GM21367 (cell line): ENCODE data around the gene ARHGAP8.
"Not testable (repeated sequence)": the region's sequence is repeated elsewhere in the genome, so short reads cannot be mapped to it uniquely, and the experiment has no call there.

Experiments used
- ATAC-seq: cut with Tn5 transposase; IDR thresholded peaks from one replicate; pipeline ENCODE4 v1.9.1; 2021; ENCODE audit not compliant: unreplicated experiment

ARHGAP8 gene

DNA sequence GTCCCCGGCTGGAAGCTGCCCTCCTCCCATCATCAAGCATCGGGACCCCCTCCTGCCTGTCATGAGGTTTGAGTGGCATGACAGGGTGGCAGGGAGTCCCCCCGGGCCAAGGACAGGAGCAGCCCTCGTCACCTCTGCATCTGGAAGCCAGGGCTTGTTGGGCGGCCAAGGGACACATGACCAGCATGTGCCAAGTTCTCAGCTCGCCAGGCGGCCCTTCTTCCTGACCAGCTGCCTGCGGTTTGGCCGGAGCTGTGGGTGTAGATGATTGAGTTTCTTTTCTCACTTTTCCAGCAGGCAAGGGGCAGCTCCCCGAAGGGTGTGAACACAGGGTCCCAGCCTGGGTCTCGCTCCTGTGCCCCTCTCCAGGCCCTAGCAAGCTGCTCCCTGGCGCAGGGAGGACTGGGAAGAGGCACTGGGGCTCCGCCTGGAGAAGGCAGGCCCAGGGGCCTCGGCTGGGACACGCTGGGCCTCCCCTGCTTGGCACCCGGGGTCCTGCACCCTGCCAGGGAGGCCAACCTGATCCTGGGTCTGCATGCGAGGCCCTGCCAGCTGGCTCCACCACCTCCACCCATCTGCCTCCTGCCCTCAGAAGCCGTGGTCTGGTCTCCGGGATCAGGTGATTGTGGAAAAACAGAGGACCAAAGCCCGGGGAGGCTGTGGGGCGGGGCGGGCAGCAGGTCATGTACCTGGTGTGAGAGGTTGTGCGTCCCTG is 13.4 kb downstream of the ARHGAP8 start:
- no peak for ATAC-seq

DNA sequence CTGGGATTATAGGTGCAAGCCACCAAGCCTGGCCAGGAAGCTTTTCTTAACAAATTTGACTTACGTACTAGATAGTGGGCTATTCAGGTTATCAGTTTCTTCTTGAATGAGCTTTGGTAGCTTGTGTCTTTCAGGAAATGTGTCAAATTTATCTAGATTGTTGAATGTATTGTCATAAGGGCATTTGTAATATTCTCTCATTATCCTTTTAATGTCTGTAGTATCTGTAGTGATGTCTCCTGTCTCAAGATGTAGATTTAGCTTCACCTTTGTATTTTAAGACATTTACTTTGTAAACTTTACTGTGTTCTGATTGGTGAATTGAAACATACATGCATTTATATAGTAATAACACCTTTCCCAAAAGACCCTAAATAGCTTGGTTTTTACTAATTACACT is 20.7 kb downstream of the ARHGAP8 start:
- no peak for ATAC-seq

DNA sequence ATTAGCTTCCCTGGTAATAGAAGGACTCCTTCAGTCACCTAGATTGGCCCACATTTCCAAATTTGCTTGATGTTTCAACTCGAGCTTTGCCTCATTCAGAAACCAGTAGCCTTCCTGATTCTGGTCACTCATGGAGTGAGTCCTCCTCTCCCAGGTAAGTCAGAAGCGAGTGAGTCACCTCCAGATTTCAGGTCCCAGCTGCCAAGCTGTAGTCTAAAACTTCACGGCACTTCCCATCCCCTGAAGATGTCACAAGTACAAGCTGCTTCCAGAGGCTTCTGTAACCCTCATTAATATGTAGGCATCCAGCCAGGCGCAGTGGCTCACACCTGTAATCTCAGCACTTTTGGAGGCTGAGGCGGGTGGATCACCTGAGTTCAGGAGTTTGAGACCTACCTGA is 23.5 kb downstream of the ARHGAP8 start:
- ATAC-seq = no peak

DNA sequence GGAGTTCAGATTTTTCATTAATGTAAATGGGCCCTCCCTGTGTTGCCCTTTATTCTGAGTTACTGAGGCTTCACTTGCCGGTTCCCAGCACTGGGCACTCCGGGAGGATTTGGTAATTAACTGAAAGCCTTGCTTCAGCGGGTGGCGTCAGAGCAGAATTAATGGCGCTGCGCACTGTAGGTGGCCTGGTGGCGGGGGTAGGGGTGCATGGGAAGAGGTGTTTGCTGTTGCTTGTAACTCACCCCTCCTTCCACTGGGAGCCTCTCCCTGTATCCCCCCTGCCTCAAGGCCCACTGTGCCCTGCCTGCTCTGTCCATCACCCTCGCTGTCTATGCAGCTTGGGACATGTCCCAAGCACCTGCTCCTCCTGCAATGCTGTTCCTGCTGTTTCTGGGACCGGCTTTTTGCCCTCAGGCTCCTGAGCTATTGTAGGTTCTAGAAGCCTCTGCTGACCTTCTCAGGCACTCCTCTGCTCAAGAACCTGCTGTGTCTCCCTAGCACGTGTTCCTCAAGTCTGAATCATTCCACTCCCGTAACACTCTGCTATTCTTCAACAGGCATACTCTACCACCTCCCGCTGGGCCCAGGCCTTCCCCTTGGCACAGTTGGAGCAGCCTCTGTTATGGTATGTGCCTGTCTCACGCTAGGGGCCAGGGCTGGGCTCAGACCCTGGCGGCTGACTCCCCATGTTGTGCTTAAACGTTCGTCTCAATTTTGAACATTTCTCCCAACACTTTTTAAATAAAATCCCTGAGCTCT is 24.4 kb downstream of the ARHGAP8 start:
- no peak for ATAC-seq

DNA sequence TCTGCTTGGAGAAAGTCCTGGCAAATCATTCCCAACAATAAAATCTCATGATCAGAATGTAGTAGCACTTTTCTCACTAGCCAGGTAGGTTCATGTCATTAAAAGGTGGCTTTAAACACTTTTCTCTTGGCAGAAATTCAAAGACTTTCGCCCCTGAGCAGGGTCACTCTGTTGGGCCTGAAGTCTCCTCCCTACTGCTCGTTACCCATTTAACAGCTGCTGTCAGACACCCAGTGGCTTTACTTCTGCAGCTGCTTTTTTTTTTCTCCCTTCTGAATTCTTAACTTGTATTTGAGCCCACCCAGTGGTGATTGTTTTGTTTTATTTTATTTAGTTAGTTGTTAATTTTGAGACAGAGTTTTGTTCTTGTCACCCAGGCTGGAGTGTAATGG is 25.0 kb downstream of the ARHGAP8 start:
- ATAC-seq = no peak

DNA sequence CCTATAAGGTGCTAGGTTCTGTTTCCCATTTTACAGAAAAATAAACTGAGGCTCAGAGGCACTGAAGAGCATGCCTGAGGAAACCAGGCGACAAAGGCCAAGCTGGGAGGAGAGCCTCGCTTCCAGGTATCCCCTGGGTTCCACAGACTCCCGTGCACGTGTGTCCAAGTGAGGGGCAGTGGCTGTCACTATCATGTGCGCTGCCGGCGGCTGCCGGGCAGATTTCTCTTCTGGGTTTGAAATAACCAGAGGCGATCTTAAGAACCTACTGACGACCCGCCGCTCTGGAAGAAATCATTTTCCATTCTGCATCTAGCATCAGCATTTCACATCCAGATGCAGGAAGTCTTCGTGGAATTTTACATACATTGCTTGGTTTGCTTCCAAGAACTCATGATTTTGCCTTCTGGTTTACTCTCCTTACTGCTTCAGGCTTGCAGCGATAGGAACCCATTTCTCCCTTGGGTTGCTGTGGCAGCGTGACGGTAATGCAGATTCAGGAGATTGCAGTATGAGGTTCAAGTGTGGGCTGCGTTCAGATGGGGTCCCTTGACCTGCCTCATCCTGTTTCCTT is 28.6 kb downstream of the ARHGAP8 start:
- ATAC-seq = no peak

DNA sequence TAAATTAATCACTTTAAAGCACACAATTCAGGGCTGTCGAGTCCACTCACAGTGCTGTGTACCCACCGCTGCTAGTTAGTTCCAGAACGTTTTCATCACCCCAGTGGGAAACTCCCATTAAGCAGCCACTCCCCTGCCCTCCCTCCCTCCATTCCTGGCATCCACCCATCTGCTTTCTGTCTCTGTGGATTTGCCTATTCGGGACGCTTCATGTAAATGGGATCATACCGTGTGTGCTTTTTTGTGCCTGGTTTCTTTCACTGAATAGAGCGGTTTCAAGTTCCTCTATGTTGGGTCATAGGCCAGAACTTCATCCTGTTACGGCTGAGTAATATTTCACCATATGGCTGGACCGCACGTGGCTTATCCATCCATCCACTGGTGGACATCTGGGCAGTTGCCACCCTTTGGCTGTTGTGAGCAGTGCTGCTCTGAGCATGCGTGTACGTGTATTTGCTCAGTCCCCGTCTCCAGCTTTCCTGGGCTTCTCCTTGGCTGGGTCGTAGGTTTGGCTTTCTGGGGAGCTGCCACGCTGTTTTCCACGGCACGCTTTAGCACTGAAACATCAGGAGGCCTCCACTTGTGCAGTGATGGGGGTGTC is 30.1 kb downstream of the ARHGAP8 start:
- no peak for ATAC-seq

DNA sequence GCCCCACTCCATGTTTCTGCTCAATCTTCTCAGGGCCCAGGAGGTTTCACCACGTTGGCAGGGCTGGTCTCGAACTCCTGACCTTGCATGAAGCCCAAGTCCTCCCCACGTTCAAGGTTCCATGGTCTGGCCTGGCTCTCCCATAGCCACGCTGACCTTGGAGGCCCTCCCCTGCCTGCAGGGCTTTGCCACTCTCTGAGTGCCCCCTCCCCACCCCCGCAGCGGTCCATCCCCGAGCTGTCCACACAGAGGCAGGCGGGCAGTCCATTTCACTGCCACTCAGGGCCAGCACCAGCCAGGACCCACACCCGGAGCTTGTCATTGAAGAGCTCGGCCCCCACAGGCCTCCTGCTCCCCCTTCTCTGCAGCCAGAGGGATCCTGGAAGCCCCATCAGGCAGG is 30.7 kb downstream of the ARHGAP8 start:
- ATAC-seq = no peak

DNA sequence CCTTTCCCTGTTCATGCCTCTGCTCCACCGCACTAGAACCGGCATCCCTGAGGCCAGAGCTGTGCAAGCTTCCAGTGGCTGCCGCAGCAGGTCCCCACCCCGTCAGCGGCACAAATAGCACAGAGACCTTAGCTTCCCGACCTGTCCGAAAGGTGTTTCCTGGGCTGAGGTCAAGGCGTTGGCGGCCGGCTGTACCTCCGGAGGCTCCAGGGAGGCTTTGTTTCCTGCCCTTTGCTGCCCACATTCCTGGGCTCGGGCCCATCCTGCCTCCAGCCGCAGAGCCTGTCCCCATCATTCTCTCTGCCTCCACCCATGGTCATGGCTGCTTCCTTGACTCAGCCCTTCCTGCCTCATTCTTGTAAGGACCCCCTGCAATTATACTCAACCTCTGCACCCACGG is 31.2 kb downstream of the ARHGAP8 start:
- no peak for ATAC-seq

DNA sequence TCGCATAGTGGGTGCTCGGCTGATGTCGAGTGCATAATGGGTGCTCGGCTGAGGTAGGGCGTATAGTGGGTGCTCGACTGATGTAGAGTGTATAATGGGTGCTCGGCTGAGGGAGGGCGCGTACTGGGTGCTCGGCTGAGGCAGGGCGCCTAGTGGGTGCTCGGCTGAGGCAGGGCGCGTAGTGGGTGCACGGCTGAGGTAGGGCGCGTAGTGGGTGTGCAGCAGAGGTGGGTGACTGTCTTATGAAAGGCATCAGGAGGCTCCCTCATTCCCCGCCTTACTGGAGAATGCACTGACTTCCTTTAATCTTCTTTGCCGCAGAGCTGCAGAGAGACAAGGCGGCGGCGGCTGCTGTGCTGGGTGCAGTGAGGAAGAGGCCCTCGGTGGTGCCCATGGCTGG is 33.8 kb downstream of the ARHGAP8 start:
- ATAC-seq = no peak

DNA sequence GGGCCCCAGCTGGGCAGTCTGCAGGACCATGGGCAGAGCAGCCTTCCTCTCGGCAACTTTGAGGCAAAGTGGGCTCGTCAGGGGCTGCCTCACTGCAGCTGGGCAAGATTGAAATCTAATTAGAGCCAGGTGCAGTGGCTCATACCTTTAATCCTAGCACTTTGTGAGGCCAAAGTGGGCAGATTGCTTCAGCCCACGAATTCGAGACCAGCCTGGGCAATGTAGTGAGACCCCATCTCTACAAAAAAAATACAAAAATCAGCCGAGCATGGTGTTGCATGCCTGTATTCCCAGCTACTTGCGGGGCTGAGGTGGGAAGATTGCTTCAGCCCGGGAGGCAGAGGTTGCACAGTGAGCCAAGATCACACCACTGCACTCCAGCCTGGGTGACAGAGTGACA is 34.2 kb downstream of the ARHGAP8 start:
- no peak for ATAC-seq

DNA sequence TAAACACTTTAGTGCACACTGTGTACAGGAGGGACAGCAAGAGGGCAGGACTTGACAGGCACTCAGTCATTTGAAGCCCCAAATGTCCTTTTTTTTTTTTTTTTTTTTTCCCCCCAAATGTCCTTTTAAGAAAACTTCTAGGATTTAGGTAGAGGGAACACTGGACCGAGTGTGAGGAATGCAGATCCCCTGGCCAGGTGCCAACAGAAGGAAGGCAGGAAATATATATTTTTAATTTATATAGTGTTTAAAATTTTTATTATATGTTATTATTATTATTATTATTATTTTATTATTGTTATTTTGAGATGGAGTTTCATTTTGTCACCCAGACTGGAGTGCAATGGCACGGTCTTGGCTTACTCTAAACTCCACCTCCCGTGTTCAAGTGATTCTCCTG is 35.5 kb downstream of the ARHGAP8 start:
- no peak for ATAC-seq

DNA sequence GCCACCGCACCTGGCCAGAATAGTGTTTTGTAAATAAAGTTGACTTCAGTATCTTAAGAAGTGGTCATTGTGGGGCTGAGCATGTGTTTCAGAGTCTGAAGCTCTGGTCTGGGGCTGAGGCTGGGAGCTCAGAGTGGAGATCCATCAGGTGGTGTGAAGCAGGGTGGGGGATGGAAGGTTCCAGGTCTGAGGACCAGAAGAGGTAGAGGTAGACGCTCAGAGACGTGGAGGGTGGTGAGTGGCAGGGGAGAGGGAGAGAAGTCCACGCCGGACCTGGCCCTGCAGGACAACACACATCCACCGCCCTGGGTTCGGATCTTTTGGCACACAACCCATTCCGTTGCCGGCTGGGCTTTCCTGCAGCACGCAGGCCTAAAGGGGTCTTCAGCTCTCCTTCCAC is 40.7 kb downstream of the ARHGAP8 start:
- no peak for ATAC-seq

DNA sequence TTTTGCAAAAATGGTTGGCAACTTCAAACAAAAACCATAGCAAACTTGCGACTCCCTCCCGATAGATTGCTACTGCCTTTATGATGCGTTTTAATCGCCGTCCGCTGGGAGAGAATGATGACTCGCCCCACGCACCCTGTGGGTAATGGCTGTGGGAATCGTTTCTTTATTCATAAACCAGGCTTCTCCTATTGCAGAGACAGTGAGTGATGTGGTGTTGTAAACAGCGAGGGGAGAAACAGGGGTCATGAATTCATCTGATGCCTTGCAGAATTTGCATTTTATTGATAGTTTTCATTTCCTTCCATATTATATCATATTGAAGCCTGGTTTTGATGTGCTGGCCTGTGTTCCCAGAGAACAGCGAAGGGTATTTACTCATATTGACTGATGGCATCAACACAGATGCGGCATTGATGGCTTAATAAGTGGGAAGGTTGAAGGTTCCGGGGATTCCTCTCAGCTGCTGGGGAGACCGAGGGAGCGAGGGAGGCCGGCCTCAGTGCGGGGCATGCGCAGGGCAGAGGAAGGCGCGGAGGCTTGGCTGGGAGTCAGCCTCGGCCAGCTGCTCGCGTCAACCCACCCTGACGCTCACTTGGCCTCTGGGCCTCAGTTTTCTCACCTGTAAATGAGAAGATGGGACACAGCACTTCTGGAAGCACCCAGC is 41.3 kb downstream of the ARHGAP8 start:
- no peak for ATAC-seq

DNA sequence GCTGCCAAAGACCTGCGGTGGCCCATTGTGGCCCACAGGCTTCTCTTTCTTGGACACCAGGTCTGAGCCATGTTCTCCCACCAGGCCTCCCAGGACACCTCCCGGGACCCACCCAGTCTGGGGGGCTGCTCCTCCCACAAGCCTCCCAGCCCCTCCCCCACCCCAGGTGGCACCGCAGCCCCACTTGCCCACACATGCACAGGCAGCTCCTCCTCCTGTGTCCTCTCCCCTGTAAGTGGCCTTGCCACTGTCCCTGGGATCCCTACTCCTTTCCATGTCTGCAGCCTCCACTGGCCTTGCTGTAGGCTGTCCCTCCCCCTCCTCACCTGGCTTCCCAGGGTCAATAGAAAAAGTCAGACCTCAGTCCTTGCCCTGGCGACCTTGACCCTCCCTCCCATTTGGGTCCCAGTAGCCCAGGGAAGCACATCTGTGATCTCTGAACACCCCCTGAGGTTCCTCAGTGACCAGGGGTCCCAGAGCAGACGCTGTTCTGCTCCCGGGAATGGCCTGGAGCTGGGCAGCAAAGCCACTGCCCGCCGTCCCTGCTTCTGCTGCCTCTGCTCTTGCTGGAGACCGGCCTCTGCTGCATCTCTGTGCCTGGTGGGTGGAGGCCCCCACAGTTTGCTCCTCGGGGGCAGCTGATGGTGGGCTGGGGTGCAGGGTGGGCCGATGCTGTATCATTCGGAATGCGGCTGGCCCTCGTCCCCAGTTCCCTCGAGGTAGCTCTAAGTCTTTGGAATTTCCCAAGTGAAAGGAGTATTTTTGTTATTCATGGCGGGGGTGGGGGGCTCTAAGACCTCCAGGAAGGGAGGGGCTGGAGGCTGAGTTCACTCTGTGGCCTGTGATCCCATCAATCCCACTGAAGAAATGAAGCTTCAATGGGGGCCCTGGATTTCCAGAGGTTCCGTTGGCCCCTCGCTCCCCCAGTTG is 43.6 kb downstream of the ARHGAP8 start:
- no peak for ATAC-seq

DNA sequence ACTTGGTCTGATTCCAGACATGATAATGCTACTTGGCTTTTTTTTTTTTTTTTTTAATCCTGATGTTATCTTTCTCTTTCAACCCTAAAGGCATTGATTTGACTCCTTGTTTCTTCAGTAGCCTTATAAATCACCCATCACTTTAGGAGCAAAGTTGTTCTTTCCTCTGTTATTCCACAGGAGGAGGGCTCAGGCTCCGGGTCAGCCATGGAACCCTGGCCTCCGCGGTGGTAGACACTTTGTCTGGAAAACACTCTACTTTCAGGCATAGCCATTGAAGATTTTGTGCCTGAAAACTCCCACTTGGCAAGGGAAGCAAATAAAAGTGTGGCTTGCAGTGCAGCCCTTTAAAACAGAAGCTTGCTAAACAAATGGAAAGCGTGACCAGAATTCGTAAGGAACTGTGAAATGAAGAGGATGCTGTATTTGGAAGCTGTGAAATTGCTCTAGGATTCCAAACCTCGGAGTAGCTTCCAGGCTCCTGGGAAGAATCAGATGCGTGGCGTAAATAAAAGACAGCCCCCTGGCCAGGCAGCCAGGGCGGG is 44.9 kb downstream of the ARHGAP8 start:
- no peak for ATAC-seq

DNA sequence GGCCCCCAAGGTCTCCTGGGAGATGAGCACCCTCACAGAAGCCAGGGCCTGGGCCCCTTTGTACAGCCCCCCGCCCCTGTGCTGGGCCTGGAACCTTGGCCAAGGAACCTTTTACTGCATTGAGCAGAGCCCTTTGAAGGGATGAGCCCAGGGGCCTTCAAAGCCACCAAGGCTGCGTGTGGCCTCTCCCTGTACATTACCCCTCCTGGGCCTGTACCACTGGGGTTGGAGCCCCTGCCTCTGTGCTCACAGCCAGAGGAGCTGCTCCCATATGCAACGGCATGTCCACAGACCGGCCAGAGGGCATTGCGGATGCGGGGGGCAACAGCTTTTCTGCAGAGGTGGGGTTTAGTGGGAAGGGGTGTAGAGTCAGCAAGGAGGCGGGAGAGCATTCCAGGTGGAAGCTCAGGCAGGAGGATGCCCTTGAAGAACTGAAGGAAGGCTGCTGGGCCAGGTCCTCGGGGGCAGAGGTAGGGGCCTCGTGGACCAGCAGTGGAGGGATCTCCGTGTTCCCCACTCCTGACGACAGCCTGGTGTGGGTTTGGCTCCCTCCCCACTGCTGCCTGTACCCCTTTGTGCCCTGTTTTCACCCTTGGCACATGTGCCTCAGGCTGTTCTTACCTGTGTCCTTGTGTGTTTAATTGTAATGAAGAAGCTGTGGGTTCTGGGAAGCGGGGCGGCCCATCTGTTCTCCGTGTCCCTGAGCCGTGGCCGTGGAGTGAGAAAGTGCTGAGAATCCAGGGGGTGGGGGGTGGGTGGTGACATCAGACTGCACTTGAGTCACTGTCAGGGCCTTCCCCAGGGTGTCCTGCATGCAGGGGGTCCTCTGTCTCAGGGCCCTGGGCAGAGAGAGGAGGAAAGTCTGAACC is 46.9 kb downstream of the ARHGAP8 start:
- no peak for ATAC-seq

DNA sequence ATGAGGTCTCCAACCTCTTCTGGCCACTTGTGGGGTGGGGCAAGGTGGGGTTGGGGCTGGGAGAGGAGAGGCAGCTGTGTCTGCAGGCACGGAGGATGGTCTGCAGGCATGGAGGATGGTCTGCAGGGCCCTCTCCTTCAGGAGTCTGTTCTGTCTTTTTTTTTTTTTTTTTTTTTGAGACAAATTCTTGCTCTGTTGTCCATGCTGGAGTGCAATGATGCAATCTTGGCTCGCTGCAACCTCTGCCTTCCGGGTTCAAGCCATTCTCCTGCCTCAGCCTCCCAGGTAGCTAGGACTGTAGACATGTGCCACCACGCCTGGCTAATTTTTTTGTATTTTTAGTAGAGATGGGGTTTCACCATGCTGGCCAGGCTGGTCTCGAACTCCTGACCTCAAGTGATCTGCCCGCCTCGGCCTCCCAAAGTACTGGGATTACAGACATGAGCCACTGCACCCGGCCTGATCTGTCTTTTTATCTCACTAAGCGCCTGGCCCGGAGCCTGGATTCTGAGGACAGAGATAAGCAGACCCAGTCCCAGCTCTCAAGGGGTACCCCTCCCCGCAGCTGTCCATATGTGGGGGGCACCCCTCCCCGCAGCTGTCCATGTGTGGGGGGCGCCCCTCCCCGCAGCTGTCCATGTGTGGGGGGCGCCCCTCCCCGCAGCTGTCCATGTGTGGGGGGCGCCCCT is 47.7 kb downstream of the ARHGAP8 start:
- not testable (repeated sequence) for ATAC-seq

DNA sequence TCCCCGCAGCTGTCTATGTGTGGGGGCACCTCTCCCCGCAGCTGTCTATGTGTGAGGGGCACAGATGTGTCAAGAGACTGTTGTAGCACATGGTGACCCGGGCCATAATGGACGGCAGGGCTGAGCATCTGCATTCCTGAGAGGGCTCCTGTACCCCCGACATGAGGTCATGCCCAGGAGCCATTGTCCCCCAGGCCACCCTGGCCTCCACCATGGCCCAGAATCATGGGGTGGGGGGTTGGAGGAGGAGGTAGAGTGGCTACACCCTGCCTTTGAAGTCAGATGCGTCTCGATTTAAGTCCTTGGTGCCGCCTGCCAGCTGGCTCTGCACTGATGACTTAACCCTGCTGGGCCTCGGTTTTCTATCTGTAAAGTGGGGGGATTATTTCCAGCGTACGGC is 49.1 kb downstream of the ARHGAP8 start:
- ATAC-seq = no peak
